Activated CD4-positive, CD25-positive, alpha-beta regulatory T cell treated with anti-CD3 and anti-CD28 coated beads, Interleukin-2, amount 50 U/mL, for 24 hours (primary cell): ENCODE measurements around the gene C1RL.
A peak's percentile ranks its signal among the peaks of the same experiment; 100 is the strongest.
"Not testable (repeated sequence)": the region's sequence is repeated elsewhere in the genome, so short reads cannot be mapped to it uniquely, and the experiment has no call there.

ENCODE experiments used
- ATAC-seq, 2 donors: fragments of 150-1000 bp; cut with Tn5 transposase; one replicate each; pipeline ENCODE4 v1.10.0; 2021; ENCODE audit warnings: mild to moderate bottlenecking in 1 of 2, moderate library complexity in 1 of 2

Gene C1RL

GRCh38 chr12:7114008-7114407 lies 5.0 kb upstream of the C1RL start:
- ATAC-seq = no peak

DNA sequence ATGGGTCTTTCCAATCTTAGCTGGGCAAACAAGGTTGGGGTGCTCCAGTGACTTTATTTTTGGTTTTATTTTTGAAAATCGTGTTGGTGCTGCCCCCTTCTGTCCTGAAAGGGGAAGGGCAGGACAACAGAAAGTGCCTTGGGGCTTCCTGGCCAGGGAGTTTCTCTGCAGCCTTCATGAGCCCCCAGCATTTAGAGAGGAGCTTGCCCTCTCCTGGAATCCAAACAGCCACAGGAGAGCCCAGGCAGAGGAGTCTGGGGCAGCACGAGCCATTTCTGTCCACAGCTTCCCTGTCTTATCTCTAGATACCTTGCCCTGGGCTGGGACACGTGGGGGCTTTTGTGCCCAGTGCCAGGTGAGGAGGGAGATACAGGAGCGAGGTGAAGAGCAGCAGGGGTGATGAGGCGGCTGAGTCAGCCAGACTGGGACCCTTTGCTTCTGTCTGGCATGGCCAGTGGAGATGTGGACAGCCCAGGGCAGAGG lies 4.4 kb upstream of the C1RL start:
- no peak for ATAC-seq

DNA sequence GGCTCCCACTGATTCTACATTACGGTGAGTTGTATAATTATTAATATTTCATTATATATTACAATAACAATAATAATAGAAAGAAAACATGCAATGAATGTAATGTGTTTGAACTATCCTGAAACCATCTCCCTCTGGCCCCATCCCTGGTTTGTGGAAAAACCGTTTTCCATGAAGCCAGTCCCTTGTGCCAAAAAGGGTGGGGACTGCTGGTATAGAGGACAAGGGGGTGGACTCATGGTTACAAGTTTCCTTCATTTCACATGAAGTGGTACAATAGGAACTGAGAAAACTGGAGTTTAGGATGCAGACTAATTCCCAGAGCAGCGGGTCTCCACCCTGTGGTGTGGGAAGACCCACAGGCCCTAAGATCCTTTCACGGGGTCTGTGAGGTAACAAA lies 3.0 kb upstream of the C1RL start:
- no peak for ATAC-seq

GRCh38 chr12:7110661-7111060 lies 1.6 kb upstream of the C1RL start:
- no peak for ATAC-seq

GRCh38 chr12:7109572-7109920 lies 532 bp upstream of the C1RL start:
- ATAC-seq = no peak

DNA sequence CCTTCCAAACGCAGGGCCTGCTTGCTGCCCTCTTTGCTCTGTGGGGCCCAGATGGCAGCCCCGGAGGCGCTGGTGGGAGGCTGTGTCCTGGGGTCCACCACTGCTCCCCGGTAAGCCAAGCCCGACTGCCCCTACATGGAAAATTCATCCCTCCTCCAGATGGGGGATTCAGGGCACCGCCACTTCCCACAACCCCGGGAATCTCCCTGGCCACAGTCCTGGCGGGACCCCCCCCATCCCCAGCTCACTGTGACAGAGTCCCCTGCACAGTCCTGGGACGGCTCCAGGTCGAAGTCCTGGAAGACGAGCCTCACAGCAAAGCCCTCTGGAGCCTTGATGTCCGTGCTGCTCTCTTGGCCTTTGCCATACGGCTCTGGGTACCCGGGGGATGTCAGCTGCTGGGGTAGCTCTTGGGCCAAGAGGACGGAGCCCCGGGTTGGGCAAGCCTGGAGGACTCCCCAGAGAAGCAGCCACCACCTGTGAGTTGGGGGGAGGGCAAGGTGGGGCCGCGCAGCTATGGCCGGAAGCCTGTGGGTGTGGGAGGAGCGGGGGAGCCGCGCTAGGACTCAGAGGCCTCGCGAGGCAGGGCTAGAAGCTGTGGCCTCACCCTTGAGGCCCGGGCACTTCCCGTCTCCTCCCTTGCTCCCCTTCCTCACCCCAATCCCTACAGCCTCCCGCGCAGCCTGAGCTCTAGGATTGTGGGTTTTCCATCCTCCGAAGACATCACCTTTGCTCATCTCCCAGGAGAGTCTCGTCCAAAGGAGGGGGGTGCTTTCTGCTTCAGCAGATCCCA lies 815 bp downstream of the C1RL start:
- peak; percentile 95 to 97 for ATAC-seq

- peak in 1 of 2 donors; percentile 5 for ATAC-seq
Observed at GRCh38 chr12:7107636-7108002, 1.4 kb downstream of the C1RL start.

DNA sequence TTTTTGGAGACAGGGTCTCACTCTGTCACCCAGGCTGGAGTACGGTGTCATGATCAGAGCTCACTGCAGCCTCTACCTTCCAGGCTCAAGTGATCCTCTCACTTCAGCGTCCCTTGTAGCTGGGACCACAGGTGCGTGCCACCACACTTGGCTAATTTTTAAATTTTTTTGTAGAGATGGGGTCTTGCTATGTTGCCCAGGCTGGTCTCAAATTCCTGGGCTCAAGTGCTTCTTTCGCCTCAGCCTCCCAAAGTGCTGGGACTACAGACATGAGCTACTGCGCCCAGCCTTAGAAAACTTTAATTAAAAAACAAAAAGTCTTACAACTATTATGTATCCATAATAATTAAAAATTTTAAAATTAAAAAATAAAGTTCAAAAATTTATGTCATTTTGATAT lies 1.8 kb downstream of the C1RL start:
- not testable (repeated sequence) for ATAC-seq

DNA sequence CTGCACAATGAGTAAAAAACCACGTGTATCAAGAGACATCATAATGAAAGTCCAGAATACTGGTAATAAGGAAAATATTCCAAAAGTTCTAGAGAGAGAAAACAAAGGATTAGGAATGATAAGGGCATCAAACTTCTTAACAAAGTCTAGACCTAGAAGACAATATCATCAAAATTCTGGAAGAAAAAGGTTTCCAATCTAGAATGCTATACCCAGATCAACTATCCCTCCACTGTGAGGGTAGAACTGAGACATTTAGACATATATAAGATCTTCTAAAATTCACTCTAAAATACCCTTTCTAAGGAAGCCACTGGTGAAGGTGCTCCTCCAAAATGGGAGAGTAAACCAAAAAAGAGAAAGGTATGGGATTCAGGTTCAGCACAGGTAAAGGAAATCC lies 2.9 kb downstream of the C1RL start:
- ATAC-seq = no peak

DNA sequence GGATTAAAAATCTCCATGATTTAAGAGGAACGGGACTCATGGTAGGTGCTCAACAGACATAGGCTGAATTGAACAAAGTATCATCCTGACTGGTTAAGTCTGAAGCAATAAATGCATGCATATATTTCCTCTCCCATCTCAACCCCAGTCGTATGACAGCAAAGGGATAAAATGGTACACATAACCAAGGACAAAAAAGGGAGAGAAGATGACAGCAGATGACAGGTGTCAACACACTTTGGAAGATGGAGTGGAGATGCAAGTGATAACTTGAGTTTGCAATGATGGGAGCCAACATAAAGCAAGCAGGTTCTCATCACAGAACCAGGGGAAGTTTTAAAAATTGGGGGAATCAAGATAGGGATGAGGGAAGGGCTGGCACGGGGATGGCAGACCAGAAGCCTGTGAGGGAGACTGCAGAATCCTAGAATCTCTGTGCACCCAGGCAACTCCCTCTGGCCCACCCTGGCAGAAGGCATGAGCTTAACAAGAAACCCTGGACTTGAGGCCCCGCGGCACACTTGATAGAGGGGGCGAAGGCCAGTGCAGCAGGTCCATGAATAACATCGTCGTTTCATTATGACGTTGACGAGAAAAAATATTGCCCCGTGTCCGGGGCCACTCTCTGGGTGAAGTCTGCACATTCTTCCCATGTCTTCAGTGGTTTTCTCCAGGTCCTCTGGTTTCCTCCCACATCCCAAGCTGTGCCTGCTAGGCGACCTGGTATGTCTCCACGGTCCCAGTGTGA lies 5.0 kb downstream of the C1RL start:
- ATAC-seq = no peak

- no peak for ATAC-seq
Observed at GRCh38 chr12:7102582-7102981, 6.4 kb downstream of the C1RL start.

GRCh38 chr12:7101694-7102131 lies 7.3 kb downstream of the C1RL start:
- no peak for ATAC-seq

GRCh38 chr12:7101047-7101693 lies 7.8 kb downstream of the C1RL start:
- no peak for ATAC-seq

GRCh38 chr12:7100239-7100638 lies 8.8 kb downstream of the C1RL start:
- ATAC-seq = no peak

GRCh38 chr12:7099290-7099996 lies 9.6 kb downstream of the C1RL start:
- no peak for ATAC-seq

- no peak for ATAC-seq
Observed at GRCh38 chr12:7096979-7097378, 12.0 kb downstream of the C1RL start.

- no peak for ATAC-seq
Observed at GRCh38 chr12:7096006-7096932, 12.7 kb downstream of the C1RL start.

DNA sequence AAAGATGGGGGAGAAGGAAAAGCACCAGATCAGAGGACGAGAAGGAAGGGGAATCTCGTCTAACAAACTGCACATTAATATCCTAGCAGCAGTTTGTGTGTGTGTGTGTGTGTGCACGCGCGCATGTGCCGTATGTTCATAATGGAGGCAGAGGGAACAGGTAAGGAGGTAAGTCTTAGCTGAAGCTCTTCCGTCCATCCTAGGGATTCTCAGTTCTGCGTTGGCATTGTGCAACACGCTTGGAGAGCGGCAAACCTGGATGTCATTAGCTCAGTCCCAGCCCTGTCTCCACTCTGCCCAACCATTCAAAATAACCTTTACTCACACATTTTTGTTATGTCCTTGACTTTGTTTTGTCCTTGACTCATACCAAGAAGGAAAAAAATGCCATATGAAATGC lies 15.1 kb downstream of the C1RL start:
- ATAC-seq = no peak

- no peak for ATAC-seq
Observed at GRCh38 chr12:7093486-7093885, 15.5 kb downstream of the C1RL start.

DNA sequence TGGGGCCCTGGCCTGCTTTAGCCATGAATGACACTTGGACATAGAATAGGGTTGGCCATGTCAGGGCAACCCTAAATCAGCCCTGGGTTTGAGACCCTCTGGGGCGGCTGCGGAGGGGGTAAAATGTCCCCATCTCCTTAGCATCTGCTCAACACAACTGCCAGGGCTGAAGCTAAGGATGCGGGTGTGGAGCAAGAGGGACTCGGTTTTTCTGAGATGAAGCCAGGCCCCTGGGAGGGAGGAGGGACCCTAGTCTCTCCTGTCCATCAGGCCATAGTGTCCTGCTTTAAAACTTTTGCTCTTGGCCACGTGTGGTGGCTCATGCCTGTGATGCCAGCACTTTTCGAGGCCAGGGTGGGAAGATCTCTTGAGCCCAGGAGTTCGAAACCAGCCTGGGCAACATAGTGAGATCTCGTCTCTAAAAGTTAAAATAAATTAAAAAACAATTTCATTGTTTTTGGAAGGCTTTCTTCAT lies 16.0 kb downstream of the C1RL start:
- ATAC-seq = no peak

DNA sequence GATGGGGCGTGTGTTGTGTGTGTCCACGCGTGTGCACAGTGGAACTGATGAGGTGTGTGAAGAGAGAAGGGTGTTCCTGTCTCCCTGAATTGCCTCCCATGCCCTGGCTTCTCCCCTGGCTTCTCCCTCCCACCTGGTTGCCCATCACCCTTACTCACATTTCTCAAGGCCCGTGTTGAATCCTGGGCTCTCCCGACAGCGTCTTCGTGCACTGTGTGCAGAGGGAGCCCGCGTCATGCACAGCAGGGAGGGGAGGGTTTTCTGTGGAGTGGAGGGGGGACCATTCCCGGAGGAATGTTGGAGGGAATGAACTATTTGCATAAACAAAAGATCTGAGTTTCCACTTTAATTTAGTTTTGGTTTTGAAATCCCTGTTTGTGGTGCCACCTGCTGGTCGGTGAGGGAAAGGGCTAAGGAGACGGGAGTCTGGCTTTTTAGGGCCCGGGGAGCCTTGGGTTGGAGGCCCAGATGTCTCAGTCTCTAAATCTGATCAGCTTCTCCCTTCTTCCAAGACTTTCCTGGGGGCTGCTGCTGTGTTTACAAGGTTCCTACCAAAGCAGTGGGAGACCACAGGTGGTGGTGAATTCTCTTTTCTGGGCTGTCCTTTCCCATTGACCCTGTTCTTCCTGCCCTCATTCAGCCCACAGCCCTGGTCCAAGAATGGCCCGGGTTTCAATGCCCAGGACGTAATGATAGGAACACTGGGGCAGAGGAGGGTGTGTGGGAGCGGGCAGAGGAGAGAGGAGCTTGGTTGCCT lies 16.6 kb downstream of the C1RL start, which contains the start of gene C1R:
TSS of gene C1R (minus strand) at position 217 of the 757 bp plus-strand sequence. CDS start at position 160, 57 bp downstream.
- ATAC-seq = peak; percentile 67 to 79
